Panc1 (cell line): ENCODE results near the gene NPR3. TPM values are rescaled to one million over a fixed set of nuclear protein-coding genes. Genes with fewer than 3 reads are reported as not detected.

Source experiments
- ATAC-seq: fragments of 200-7000 bp; cut with Tn5 transposase; 2 replicates; pipeline ENCODE4 v1.9.1; 2020; ENCODE audit warnings: mild to moderate bottlenecking, moderate library complexity
- BruUV-seq: library from RNA; stranded (reverse); fragments of 400-500 nt; replicated peaks from 2 replicates; lab custom pipeline; 2021; lab: Mats Ljungman, UMichigan
- CTCF ChIA-PET: fragments of 300-600 bp; sonication (Branson Sonifier 250); formaldehyde crosslinking; loops from one replicate; lab custom pipeline; 2022; ENCODE audit warnings: antibody characterized with exemption; lab: Charles Lee
- POLR2A ChIA-PET: fragments of 300-600 bp; sonication (Branson Sonifier 250); formaldehyde crosslinking; loops from one replicate; lab custom pipeline; 2022; ENCODE audit warnings: antibody characterized with exemption; lab: Charles Lee
- DNase-seq: peaks from one replicate; pipeline ENCODE4 v3.0.0-alpha.2; 2010; ENCODE audit warnings: low read depth, low spot score
- H3K27ac ChIP-seq: 2 replicates; pipeline ENCODE4 v1.5.1; 2011; ENCODE audit warnings: mild to moderate bottlenecking, low read length, inconsistent platforms
- H3K27me3 ChIP-seq: fragments of 200-500 bp; sonication (Bioruptor generic); 2 replicates; pipeline ENCODE4 v1.6.0; 2014; ENCODE audit warnings: low read length, inconsistent platforms; ENCODE audit not compliant: control insufficient read depth, insufficient read depth
- H3K36me3 ChIP-seq: fragments of 200-500 bp; sonication (Bioruptor generic); 2 replicates; pipeline ENCODE4 v1.5.1; 2014; ENCODE audit warnings: inconsistent platforms, mild to moderate bottlenecking, low read length, moderate library complexity; ENCODE audit not compliant: control insufficient read depth, insufficient read depth
- H3K4me1 ChIP-seq: 2 replicates; pipeline ENCODE4 v1.5.1; 2011; ENCODE audit warnings: inconsistent platforms, mild to moderate bottlenecking, low read length, moderate library complexity; ENCODE audit not compliant: control insufficient read depth, insufficient read depth
- H3K4me3 ChIP-seq, 2 experiments: 2 replicates each; pipeline ENCODE4 v1.5.1; 2011 to 2012; ENCODE audit warnings: low read depth in 2 of 2, low read length in 2 of 2, mild to moderate bottlenecking in 2 of 2, inconsistent platforms in 1 of 2, moderate library complexity in 1 of 2
- H3K9me3 ChIP-seq: fragments of 200-500 bp; sonication (Bioruptor generic); 2 replicates; pipeline ENCODE4 v1.5.1; 2014; ENCODE audit warnings: low read depth, mild to moderate bottlenecking, inconsistent platforms, low read length, moderate library complexity; ENCODE audit not compliant: control insufficient read depth, insufficient read depth
- CTCF ChIP-seq: fragments of 450-650 bp; IDR thresholded peaks from 2 replicates; pipeline ENCODE4 v1.5.1; 2017; ENCODE audit warnings: mild to moderate bottlenecking
- POLR2AphosphoS5 ChIP-seq: IDR thresholded peaks from 2 replicates; pipeline ENCODE4 v1.6.1; 2012; ENCODE audit warnings: mild to moderate bottlenecking, low read depth, low read length, moderate library complexity
- REST ChIP-seq, 2 experiments: IDR thresholded peaks; 2 replicates each; pipeline ENCODE4 v1.6.1; 2011 to 2012; ENCODE audit warnings: low read depth in 2 of 2, control low read depth in 1 of 2, low read length in 1 of 2, mild to moderate bottlenecking in 1 of 2, moderate library complexity in 1 of 2; ENCODE audit not compliant: insufficient read depth in 1 of 2
- SIN3A ChIP-seq: IDR thresholded peaks from 2 replicates; pipeline ENCODE4 v1.6.1; 2012; ENCODE audit warnings: low read depth, mild to moderate bottlenecking, low read length, moderate library complexity, borderline replicate concordance; ENCODE audit not compliant: insufficient read depth
- TCF7L2 ChIP-seq: IDR thresholded peaks from 2 replicates; pipeline ENCODE4 v1.6.1; 2011; ENCODE audit warnings: mild to moderate bottlenecking, low read depth, low read length, inconsistent platforms
- in situ Hi-C: cut with HindIII; loops from 2 replicates; pipeline ENCODE4 v1.10.0; 2016; ENCODE audit warnings: low sequenced_read_pairs, low pct_unique_long_range_greater_than_20kb
- intact Hi-C: fragments of 100-400 bp; cut with micrococcal nuclease; formaldehyde crosslinking; loops from one replicate; pipeline ENCODE4 v1.10.0; 2022; ENCODE audit not compliant: unreplicated experiment
- total RNA-seq: library from RNA; stranded (reverse); gene quantifications from one replicate; pipeline ENCODE4 v1.2.1, GENCODE V29; 2021; ENCODE audit not compliant: unreplicated experiment

The NPR3 gene
- total RNA-seq, 1 experiment from 2014 or later, result 0.10 TPM

- no peak for ATAC-seq
- in situ Hi-C loops, result no loop called here
Observed at GRCh38 chr5:32677023-32677422, 34.1 kb upstream of the NPR3 start.

GRCh38 chr5:32678472-32678871 is 32.6 kb upstream of the NPR3 start:
- no peak overlapping the region for H3K4me3 ChIP-seq
- DNase-seq (no peak), ATAC-seq (no peak)
- no peak for TF ChIP-seq POLR2AphosphoS5
- no peak for TF ChIP-seq TCF7L2
- TF ChIP-seq REST (IDR thresholded peaks at IDR 0.05; ENCODE audit: insufficient read depth in 1 of 2, low read depth in 2 of 2, low read length in 1 of 2), result no peak
- intact Hi-C loops, result no loop called here
- no peaks in the 10 kb centered on the region for H3K27me3 ChIP-seq
- H3K4me1 ChIP-seq, result no peaks in the 10 kb centered on the region
- in situ Hi-C loops, result no loop called here
- H3K27ac ChIP-seq, result no peak overlapping the region
- H3K9me3 ChIP-seq, result no peaks in the 10 kb centered on the region
- no peaks in the 10 kb centered on the region for H3K36me3 ChIP-seq
- ChIA-PET CTCF (no interaction called here), POLR2A (no interaction called here)
- no TSS peak for BruUV-seq

More at GRCh38 chr5:32677023-32677422, 34.1 kb upstream of the NPR3 start:
- Histone ChIP-seq H3K4me3 (no peak overlapping the region), H3K36me3 (no peaks in the 10 kb centered on the region), H3K9me3 (no peaks in the 10 kb centered on the region), H3K27me3 (no peaks in the 10 kb centered on the region), H3K27ac (no peak overlapping the region), H3K4me1 (no peaks in the 10 kb centered on the region)
- no TSS peak for BruUV-seq
- CTCF ChIA-PET, result no interaction called here
- no peak for DNase-seq
- intact Hi-C loops, result no loop called here
- TF ChIP-seq SIN3A (no peak), POLR2AphosphoS5 (no peak), REST (IDR thresholded peaks at IDR 0.05; ENCODE audit: insufficient read depth in 1 of 2, low read depth in 2 of 2, low read length in 1 of 2) (no peak), TCF7L2 (no peak), CTCF (no peak)
- POLR2A ChIA-PET, result no interaction called here
